Measurements from ENCODE around the gene THNSL1.

GRCh38 chr10:25014579-25014978, 1.8 kb upstream of the THNSL1 start:
- TF ChIP-seq POLR2AphosphoS5 (IDR thresholded peaks at IDR 0.05) (no peak), CTCF (IDR thresholded peaks at IDR 0.05) (no peak), POLR2A (IDR thresholded peaks at IDR 0.05) (no peak)
